Measurements from ENCODE around the gene CWC15.
"Not testable (repeated sequence)": the region's sequence is repeated elsewhere in the genome, so short reads cannot be mapped to it uniquely, and the experiment has no call there.

The CWC15 gene

GRCh38 chr11:94948070-94948617 is 25.2 kb downstream of the CWC15 start:
- no peak for DNase-seq

GRCh38 chr11:94946812-94947211 is 26.5 kb downstream of the CWC15 start:
- DNase-seq: no peak

GRCh38 chr11:94941131-94941530 is 32.2 kb downstream of the CWC15 start:
- DNase-seq: no peak

DNA sequence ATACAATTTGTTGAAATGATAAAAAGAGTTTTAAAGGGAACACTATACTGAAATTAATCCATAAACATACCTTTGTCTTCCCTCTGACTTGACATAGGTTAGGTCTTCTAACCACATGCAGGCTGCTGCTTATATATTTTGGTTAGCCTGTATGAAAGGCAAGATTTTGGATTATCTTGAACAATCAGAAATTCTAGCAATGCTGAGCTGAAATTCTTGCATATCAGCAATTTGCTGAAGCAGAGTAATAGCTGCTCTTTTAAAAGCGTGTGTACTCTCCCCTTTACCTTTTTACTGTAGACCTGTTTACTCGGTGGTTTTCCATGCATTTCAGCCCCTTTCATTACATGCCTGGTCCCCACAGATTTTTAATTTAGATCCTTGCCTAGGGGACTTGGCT is 34.0 kb downstream of the CWC15 start:
- DNase-seq: no peak

DNA sequence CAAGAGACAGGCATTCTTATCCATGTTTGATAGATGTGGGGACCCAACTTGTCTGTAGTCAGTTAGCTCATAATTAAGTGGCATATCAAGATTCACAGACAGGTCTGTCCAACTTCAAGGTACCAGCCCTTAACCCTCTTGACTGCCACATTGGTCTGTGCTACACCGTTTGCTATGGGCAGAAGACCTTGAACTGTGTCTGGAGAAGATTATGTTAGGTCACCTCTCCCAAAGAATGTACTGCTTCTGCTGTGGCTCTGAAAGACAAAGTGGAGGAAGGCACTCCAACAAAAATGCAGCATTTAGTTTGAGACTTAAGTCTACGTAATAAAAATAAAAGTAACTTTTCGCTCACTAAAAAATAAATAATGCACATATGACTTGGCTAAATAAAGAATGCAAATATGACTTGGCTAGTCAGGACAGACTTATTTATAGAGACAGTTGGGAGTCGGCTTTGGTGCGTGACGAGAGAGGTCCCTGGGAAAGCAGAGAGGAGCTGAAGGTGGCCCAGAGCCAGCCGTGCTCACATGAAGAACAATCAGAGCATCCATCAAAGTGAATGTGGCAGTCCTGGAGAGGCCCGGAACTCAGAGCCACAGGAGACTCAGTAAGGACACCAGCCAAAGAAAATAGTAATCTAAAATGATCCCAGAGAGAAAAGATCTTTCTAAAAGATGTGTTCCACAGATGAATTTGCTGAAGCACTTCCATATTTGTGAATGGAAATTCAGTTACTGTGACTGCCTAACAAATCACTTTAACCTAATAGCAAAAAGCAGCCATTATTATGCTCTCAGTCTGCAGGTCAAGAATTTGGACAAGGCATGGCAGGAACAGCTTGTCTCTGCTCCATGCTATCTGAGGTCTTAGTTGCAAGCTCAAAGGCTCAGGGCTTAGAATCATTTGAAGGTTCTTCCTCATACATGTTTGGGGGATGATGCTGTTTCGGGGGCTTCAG is 35.0 kb downstream of the CWC15 start:
- DNase-seq: no peak

- no peak for DNase-seq
Observed at GRCh38 chr11:94934846-94935245, 38.5 kb downstream of the CWC15 start.

- DNase-seq: no peak
Observed at GRCh38 chr11:94934362-94934761, 39.0 kb downstream of the CWC15 start.

GRCh38 chr11:94933223-94934130 is 39.9 kb downstream of the CWC15 start:
- no peak for DNase-seq

DNA sequence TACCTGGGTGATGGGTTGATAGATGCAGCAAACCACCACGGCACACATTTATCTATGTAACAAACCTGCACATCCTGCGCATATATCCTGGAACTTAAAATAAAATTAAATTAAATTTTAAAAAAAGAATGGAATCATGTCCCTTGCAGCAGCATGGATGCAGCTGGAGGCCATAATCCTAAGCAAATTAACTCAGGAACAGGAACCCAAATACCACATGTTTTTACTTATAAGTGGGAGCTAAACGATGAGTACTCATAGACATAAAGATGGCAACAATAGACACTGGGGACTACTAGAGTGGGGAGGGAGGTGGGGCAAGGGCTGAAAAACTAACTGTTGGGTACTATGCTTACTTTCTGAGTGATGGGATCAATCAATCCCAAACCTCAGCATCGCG is 40.9 kb downstream of the CWC15 start:
- DNase-seq: no peak

- not testable (repeated sequence) for DNase-seq
Observed at GRCh38 chr11:94932072-94932471, 41.3 kb downstream of the CWC15 start.

GRCh38 chr11:94928117-94928990 is 45.0 kb downstream of the CWC15 start:
- no peak for DNase-seq

DNA sequence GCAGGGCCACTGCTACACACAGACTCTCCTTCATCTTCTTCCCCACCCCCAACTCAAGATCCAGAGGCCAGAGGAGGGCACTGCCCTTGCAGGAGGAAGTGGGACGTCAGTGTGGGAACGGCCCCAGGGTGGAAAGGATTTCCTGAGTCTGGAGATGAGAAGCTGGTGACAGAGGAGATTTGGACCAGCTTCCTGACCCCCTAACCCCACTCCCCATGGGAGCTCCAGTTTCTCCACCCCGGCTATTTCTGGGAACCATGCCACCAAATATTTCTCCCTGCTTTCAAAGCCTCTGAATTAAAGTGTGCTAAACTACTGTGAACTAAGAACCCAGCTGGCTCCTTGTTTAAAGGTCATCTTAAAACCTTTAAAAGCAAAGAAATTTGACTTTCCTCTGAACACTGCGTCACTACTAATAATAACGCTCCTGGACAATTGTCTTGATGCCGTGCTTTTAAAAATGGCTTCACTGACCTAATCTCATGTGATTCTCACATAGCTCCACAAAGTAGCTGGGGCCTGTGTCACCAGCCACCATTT is 46.6 kb downstream of the CWC15 start:
- DNase-seq: no peak

DNA sequence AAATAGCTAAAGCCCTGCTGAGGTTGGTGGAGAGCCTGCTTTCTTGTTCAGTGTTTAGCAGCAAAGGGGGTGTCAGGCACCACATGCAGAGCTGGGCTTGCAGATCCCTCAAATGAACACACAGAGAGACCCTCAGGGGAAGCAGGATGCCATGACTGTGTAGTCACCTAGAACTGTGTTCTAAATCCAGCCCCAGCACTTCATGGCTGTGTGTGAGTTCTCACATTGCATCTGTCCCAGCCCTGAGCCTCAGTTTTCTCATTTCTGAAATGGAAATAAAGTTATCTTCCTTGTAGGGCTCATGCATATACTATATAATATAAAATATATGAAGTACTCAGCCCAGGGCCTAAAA is 47.1 kb downstream of the CWC15 start:
- no peak for DNase-seq

- no peak for DNase-seq
Observed at GRCh38 chr11:94925422-94926270, 47.7 kb downstream of the CWC15 start.

- no peak for DNase-seq
Observed at GRCh38 chr11:94924612-94925011, 48.7 kb downstream of the CWC15 start.

GRCh38 chr11:94924171-94924572 is 49.2 kb downstream of the CWC15 start:
- no peak for DNase-seq

- no peak for DNase-seq
Observed at GRCh38 chr11:94923004-94923334, 50.4 kb downstream of the CWC15 start.

GRCh38 chr11:94922321-94923003 is 50.9 kb downstream of the CWC15 start:
- no peak for DNase-seq

- no peak for DNase-seq
Observed at GRCh38 chr11:94920311-94920710, 53.0 kb downstream of the CWC15 start.

DNA sequence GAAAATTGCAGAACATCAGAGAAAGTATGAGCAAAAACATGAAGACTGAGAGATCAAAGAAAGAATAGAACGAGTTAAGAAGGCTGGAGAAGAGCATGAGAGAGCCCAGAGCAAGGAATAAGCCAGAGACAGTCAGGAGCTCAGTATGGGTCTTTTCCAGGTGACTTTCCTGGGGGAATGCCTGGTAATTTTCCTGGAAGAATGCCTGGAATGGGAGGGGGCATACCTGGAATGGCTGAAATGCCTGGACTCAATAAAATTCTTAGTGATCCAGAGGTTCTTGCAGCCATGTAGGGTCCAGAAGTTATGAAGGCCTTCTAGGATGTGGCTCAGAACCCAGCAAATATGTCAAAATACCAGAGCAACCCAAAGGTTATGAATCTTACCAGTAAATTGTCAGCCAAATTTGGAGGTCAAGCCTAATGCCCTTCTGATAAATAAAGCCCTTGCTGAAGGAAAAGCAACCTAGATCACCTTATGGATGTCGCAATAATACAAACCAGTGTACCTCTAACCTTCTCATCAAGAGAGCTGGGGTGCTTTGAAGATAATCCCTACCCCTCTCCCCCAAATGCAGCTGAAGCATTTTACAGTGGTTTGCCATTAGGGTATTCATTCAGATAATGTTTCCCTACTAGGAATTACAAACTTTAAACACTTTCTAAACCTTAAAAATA is 59.5 kb downstream of the CWC15 start:
- DNase-seq: not testable (repeated sequence)

Measured in NCI-H1105 (cell line).